Activated T-cell treated with anti-CD3 and anti-CD28 coated beads, Interleukin-2, amount 50 U/mL, for 24 hours (primary cell): ENCODE results near the gene TMEM270.

Source experiments
- DNase-seq: peaks from one replicate; pipeline ENCODE4 v3.0.0-alpha.2; 2020
- H3K27ac Mint-ChIP-seq: 2 replicates; pipeline ENCODE4 v1.8.0; 2020; ENCODE audit warnings: mild to moderate bottlenecking, mixed read lengths
- H3K27me3 Mint-ChIP-seq: 2 replicates; pipeline ENCODE4 v1.8.0; 2020; ENCODE audit warnings: mixed read lengths
- H3K36me3 Mint-ChIP-seq: 2 replicates; pipeline ENCODE4 v1.8.0; 2020; ENCODE audit warnings: low read depth, mixed read lengths
- H3K4me1 Mint-ChIP-seq: 2 replicates; pipeline ENCODE4 v1.8.0; 2020; ENCODE audit warnings: low read depth, mixed read lengths
- H3K4me3 Mint-ChIP-seq: 2 replicates; pipeline ENCODE4 v1.8.0; 2020; ENCODE audit warnings: mild to moderate bottlenecking, moderate library complexity, mixed read lengths
- H3K9me3 Mint-ChIP-seq: 2 replicates; pipeline ENCODE4 v1.8.0; 2020; ENCODE audit warnings: mixed read lengths

TMEM270 gene

GRCh38 chr7:73864981-73865711 is 4.2 kb downstream of the TMEM270 start:
- Mint-ChIP-seq H3K9me3 (no peaks in the 10 kb centered on the region), H3K27ac (no peak overlapping the region), H3K36me3 (no peaks in the 10 kb centered on the region), H3K4me3 (no peak overlapping the region), H3K4me1 (no peaks in the 10 kb centered on the region), H3K27me3 (no peaks in the 10 kb centered on the region)
- no peak for DNase-seq

- Mint-ChIP-seq H3K36me3 (no peaks in the 10 kb centered on the region), H3K4me1 (no peaks in the 10 kb centered on the region), H3K27ac (no peak overlapping the region), H3K9me3 (no peaks in the 10 kb centered on the region), H3K4me3 (no peak overlapping the region), H3K27me3 (no peaks in the 10 kb centered on the region)
- no peak for DNase-seq
These were observed 4.9 kb downstream of the TMEM270 start for GRCh38 chr7:73865738-73866445.

- Mint-ChIP-seq H3K4me1 (no peaks in the 10 kb centered on the region), H3K27ac (no peak overlapping the region), H3K36me3 (no peaks in the 10 kb centered on the region), H3K4me3 (no peak overlapping the region), H3K9me3 (no peaks in the 10 kb centered on the region), H3K27me3 (no peaks in the 10 kb centered on the region)
- no peak for DNase-seq
These were observed 5.4 kb downstream of the TMEM270 start for GRCh38 chr7:73866446-73866767.

GRCh38 chr7:73869011-73869798 is 8.2 kb downstream of the TMEM270 start:
- H3K9me3 Mint-ChIP-seq, result no peaks in the 10 kb centered on the region
- H3K4me1 Mint-ChIP-seq, result no peaks in the 10 kb centered on the region

GRCh38 chr7:73870041-73870492 is 9.1 kb downstream of the TMEM270 start:
- H3K4me1 Mint-ChIP-seq, result no peaks in the 10 kb centered on the region
- H3K27ac Mint-ChIP-seq, result no peak overlapping the region
- no peaks in the 10 kb centered on the region for H3K27me3 Mint-ChIP-seq
- no peaks in the 10 kb centered on the region for H3K36me3 Mint-ChIP-seq
- no peak for DNase-seq
- H3K9me3 Mint-ChIP-seq, result no peaks in the 10 kb centered on the region
- no peak overlapping the region for H3K4me3 Mint-ChIP-seq

More at GRCh38 chr7:73869011-73869798, 8.2 kb downstream of the TMEM270 start:
- no peaks in the 10 kb centered on the region for H3K27me3 Mint-ChIP-seq
- no peak for DNase-seq
- no peak overlapping the region for H3K4me3 Mint-ChIP-seq
- no peaks in the 10 kb centered on the region for H3K36me3 Mint-ChIP-seq
- no peak overlapping the region for H3K27ac Mint-ChIP-seq

- Mint-ChIP-seq H3K4me1 (no peaks in the 10 kb centered on the region), H3K27ac (no peak overlapping the region), H3K4me3 (no peak overlapping the region), H3K27me3 (no peaks in the 10 kb centered on the region), H3K36me3 (no peaks in the 10 kb centered on the region), H3K9me3 (no peaks in the 10 kb centered on the region)
- DNase-seq, result no peak
These were observed 10.4 kb downstream of the TMEM270 start for GRCh38 chr7:73871163-73872011.

GRCh38 chr7:73872056-73872908 is 11.3 kb downstream of the TMEM270 start:
- H3K4me3 Mint-ChIP-seq, result no peak overlapping the region
- no peak overlapping the region for H3K27ac Mint-ChIP-seq
- no peaks in the 10 kb centered on the region for H3K4me1 Mint-ChIP-seq
- H3K9me3 Mint-ChIP-seq, result no peaks in the 10 kb centered on the region
- H3K27me3 Mint-ChIP-seq, result no peaks in the 10 kb centered on the region
- DNase-seq, result no peak
- H3K36me3 Mint-ChIP-seq, result no peaks in the 10 kb centered on the region

- no peak overlapping the region for H3K4me3 Mint-ChIP-seq
- H3K9me3 Mint-ChIP-seq, result no peaks in the 10 kb centered on the region
- no peak for DNase-seq
- no peaks in the 10 kb centered on the region for H3K4me1 Mint-ChIP-seq
- no peak overlapping the region for H3K27ac Mint-ChIP-seq
- no peaks in the 10 kb centered on the region for H3K36me3 Mint-ChIP-seq
- H3K27me3 Mint-ChIP-seq, result peaks cover 12% of the 10 kb centered on the region
These were observed 15.4 kb downstream of the TMEM270 start for GRCh38 chr7:73876361-73876760.

GRCh38 chr7:73876973-73877372 is 16.0 kb downstream of the TMEM270 start:
- Mint-ChIP-seq H3K27me3 (peaks cover 16% of the 10 kb centered on the region), H3K9me3 (no peaks in the 10 kb centered on the region), H3K36me3 (no peaks in the 10 kb centered on the region), H3K27ac (no peak overlapping the region), H3K4me1 (no peaks in the 10 kb centered on the region), H3K4me3 (no peak overlapping the region)
- no peak for DNase-seq

- no peak for DNase-seq
- Mint-ChIP-seq H3K27me3 (peaks cover 16% of the 10 kb centered on the region), H3K4me1 (no peaks in the 10 kb centered on the region), H3K27ac (no peak overlapping the region), H3K9me3 (no peaks in the 10 kb centered on the region), H3K36me3 (no peaks in the 10 kb centered on the region), H3K4me3 (no peak overlapping the region)
These were observed 19.2 kb downstream of the TMEM270 start for GRCh38 chr7:73879977-73880681.

GRCh38 chr7:73880755-73881328 is 19.9 kb downstream of the TMEM270 start:
- H3K9me3 Mint-ChIP-seq, result no peaks in the 10 kb centered on the region
- no peaks in the 10 kb centered on the region for H3K36me3 Mint-ChIP-seq
- DNase-seq, result no peak
- no peaks in the 10 kb centered on the region for H3K4me1 Mint-ChIP-seq
- no peak overlapping the region for H3K27ac Mint-ChIP-seq
- no peak overlapping the region for H3K4me3 Mint-ChIP-seq
- H3K27me3 Mint-ChIP-seq, result peaks cover 20% of the 10 kb centered on the region

- H3K36me3 Mint-ChIP-seq, result no peaks in the 10 kb centered on the region
- H3K4me3 Mint-ChIP-seq, result no peak overlapping the region
- H3K9me3 Mint-ChIP-seq, result no peaks in the 10 kb centered on the region
- DNase-seq, result no peak
- H3K4me1 Mint-ChIP-seq, result no peaks in the 10 kb centered on the region
- H3K27ac Mint-ChIP-seq, result no peak overlapping the region
- peaks cover 26% of the 10 kb centered on the region for H3K27me3 Mint-ChIP-seq
These were observed 20.5 kb downstream of the TMEM270 start for GRCh38 chr7:73881352-73882046.
